IPS-20b (cell line): ENCODE data around the gene RPS15.

ENCODE experiments used
- H3K27ac ChIP-seq: one replicate; pipeline ENCODE4 v1.5.1; 2013; ENCODE audit warnings: low read length
- H3K27me3 ChIP-seq: 2 replicates; pipeline ENCODE4 v1.6.1; 2013; ENCODE audit warnings: mild to moderate bottlenecking, low read length, inconsistent platforms; ENCODE audit not compliant: insufficient read depth
- H3K36me3 ChIP-seq: 2 replicates; pipeline ENCODE4 v1.6.1; 2013; ENCODE audit warnings: low read depth, mild to moderate bottlenecking, inconsistent platforms, low read length, moderate library complexity; ENCODE audit not compliant: insufficient read depth
- H3K4me1 ChIP-seq: 2 replicates; pipeline ENCODE4 v1.6.1; 2013; ENCODE audit warnings: mild to moderate bottlenecking, control low read depth, inconsistent platforms, low read length, moderate library complexity; ENCODE audit not compliant: insufficient read depth
- H3K4me3 ChIP-seq: 2 replicates; pipeline ENCODE4 v1.5.1; 2013; ENCODE audit warnings: mild to moderate bottlenecking, low read length, inconsistent platforms
- H3K9ac ChIP-seq: 2 replicates; pipeline ENCODE4 v1.6.1; 2013; ENCODE audit warnings: low read depth, mild to moderate bottlenecking, inconsistent platforms, low read length, moderate library complexity
- H3K9me3 ChIP-seq: 2 replicates; pipeline ENCODE4 v1.6.1; 2013; ENCODE audit warnings: mild to moderate bottlenecking, low read depth, low read length, inconsistent platforms; ENCODE audit not compliant: insufficient read depth

RPS15 gene

DNA sequence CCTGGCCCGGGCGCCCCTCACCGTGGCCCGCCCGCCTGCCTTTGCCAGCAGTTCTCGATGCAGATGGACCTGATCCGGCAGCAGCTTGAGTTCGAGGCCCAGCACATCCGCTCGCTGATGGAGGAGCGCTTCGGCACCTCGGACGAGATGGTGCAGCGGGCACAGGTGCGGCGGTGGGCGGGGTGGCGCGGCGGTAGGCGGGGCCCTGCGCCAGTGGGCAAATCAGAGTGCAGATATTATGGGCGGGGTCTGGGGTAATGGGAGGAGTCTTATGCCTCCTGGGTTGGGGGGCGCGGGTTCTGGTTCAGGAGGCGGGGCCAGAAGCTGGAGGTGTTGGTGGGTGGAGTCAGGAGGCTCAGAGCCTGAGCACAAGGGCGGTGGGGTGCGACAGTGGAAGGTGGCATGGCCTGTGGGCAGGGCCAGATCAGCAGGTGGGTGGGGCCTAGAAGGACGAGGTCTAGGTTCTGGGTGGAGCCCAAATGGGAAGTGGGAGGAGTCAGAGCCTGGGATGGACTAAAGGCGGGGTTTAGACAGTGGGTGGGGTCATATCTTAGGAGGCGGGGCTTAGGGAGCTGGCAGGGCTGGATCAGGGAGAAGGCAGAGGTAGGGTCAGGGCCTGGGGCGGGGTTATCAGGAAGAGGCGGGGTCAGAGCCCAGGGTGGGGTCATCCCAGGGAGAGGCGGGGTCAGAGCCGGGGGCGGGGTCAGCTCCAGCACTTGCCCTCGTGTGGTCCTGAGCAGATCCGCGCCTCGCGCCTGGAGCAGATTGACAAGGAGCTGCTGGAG is 17.3 kb downstream of the RPS15 start:
- no peaks in the 10 kb centered on the region; the same call in 1 of the 2 replicates for H3K4me1 ChIP-seq
- H3K36me3 ChIP-seq: no peaks in the 10 kb centered on the region
- H3K27ac ChIP-seq: no peak overlapping the region
- no peak overlapping the region for H3K9ac ChIP-seq
- H3K27me3 ChIP-seq: peaks cover 96% of the 10 kb centered on the region
- no peaks in the 10 kb centered on the region for H3K9me3 ChIP-seq
- peak overlapping the region; percentile 33; the same call in 1 of the 2 replicates for H3K4me3 ChIP-seq

DNA sequence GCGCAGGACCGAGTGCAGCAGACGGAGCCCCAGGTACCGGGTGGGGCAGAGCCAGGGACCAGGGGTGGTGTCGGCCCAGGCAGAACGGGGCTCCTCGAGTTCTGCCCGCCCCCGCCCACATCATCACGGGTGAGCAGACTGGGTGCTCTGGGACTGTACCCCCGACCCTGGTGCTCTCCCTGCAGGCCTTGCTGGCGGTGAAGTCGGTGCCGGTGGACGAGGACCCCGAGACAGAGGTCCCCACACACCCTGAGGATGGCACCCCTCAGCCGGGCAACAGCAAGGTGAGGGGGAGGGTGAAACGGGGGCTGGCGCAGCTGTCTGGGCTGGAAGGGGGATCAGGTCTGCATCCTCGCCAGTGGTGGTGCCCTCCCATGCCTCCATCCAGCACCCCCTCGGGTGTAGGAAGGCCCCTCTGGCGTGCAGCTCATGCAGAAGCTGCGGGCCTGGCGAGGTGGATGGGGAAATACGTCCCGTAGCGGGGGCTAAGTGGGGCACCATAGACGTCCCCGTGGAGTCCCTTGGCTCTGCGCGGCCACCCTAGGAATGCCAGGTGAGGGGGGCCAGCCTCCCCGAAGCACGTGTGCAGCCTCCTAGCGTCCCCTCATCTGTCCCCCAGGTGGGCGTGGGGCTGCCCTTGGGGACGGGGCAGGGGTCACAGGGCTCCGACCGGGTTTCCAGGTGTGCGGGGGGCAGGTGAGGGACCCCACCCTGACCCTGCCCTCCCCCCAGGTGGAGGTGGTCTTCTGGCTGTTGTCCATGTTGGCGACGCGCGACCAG is 18.1 kb downstream of the RPS15 start:
- H3K27ac ChIP-seq: no peak overlapping the region
- H3K27me3 ChIP-seq: peaks cover 88% of the 10 kb centered on the region
- H3K36me3 ChIP-seq: no peaks in the 10 kb centered on the region
- no peak overlapping the region for H3K9ac ChIP-seq
- H3K9me3 ChIP-seq: no peaks in the 10 kb centered on the region
- H3K4me3 ChIP-seq: no peak overlapping the region
- no peaks in the 10 kb centered on the region; the same call in 1 of the 2 replicates for H3K4me1 ChIP-seq

DNA sequence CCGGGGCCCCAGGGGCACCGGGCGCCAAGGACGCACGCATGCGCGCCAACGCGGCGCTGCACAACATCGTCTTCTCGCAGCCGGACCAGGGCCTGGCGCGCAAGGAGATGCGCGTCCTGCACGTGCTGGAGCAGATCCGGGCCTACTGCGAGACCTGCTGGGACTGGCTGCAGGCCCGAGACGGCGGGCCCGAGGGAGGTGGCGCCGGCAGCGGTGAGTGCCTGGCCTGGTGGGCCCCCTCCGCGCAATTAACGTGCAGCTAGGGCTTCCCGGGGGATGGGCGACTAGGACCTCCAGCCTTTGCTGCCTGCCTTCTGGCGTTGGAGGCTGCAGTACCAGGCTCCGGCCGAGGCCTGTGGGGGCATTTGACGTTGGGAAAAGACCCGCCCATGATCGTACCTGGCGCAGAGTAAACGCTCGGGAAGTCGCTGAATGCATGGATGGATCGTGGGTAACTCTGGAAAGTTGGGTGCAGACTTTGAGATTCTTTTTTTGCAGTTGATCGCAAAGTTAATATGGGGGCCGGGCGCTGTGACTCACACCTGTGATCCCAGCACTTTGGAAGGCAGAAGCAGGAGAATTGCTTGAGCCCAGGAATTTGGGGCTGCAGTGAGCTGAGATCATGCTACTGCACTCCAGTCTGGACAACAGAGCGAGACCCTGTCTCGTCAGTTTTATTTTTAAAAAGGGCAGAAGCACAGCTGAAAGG is 19.0 kb downstream of the RPS15 start:
- H3K9ac ChIP-seq: no peak overlapping the region
- no peak overlapping the region for H3K4me3 ChIP-seq
- H3K27me3 ChIP-seq: peaks cover 80% of the 10 kb centered on the region
- no peaks in the 10 kb centered on the region for H3K9me3 ChIP-seq
- H3K4me1 ChIP-seq: no peaks in the 10 kb centered on the region; the same call in 1 of the 2 replicates
- H3K27ac ChIP-seq: no peak overlapping the region
- H3K36me3 ChIP-seq: no peaks in the 10 kb centered on the region

DNA sequence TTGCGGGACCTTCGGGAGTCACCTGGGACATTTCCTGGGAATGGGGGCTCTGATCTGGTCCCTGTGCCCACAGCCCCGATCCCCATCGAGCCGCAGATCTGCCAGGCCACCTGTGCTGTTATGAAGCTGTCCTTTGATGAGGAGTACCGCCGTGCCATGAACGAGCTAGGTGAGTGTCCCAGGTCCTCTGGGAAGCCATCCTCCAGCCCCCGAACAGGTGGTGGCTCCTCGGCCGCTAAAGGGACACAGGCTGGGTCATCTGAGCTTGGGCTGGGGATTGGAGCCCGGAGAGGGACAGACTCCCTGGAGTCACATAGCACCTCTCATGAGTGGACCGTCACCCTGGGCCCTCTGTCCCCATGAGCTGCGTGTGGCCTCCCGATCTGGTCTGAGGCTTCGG is 19.7 kb downstream of the RPS15 start:
- no peaks in the 10 kb centered on the region for H3K4me1 ChIP-seq
- no peaks in the 10 kb centered on the region for H3K36me3 ChIP-seq
- no peaks in the 10 kb centered on the region for H3K9me3 ChIP-seq
- peaks cover 73% of the 10 kb centered on the region for H3K27me3 ChIP-seq
- H3K9ac ChIP-seq: no peak overlapping the region
- no peak overlapping the region for H3K27ac ChIP-seq
- no peak overlapping the region for H3K4me3 ChIP-seq

DNA sequence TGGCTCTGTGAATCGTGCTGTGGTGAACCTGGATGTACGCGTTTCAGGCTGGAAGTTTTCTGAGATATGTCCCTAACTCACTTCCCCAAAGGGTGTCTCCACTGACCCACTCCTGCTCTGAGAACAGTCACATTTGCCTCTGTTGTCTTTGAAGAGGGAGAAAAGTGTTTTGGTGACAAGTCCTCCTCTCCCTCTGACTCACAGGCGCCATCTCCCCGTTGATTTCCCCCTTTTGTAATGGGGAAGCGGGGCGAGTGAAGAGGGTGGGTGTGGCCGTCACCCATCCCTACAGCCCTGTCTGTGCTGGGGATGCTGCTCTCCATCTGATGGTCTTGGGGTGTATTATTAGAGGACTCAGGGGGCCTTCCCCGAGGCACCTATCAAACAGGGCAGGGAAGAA is 21.3 kb downstream of the RPS15 start:
- H3K9ac ChIP-seq: no peak overlapping the region
- no peaks in the 10 kb centered on the region for H3K9me3 ChIP-seq
- H3K4me3 ChIP-seq: no peak overlapping the region
- no peak overlapping the region for H3K27ac ChIP-seq
- H3K4me1 ChIP-seq: no peaks in the 10 kb centered on the region
- H3K36me3 ChIP-seq: no peaks in the 10 kb centered on the region
- peaks cover 72% of the 10 kb centered on the region for H3K27me3 ChIP-seq

DNA sequence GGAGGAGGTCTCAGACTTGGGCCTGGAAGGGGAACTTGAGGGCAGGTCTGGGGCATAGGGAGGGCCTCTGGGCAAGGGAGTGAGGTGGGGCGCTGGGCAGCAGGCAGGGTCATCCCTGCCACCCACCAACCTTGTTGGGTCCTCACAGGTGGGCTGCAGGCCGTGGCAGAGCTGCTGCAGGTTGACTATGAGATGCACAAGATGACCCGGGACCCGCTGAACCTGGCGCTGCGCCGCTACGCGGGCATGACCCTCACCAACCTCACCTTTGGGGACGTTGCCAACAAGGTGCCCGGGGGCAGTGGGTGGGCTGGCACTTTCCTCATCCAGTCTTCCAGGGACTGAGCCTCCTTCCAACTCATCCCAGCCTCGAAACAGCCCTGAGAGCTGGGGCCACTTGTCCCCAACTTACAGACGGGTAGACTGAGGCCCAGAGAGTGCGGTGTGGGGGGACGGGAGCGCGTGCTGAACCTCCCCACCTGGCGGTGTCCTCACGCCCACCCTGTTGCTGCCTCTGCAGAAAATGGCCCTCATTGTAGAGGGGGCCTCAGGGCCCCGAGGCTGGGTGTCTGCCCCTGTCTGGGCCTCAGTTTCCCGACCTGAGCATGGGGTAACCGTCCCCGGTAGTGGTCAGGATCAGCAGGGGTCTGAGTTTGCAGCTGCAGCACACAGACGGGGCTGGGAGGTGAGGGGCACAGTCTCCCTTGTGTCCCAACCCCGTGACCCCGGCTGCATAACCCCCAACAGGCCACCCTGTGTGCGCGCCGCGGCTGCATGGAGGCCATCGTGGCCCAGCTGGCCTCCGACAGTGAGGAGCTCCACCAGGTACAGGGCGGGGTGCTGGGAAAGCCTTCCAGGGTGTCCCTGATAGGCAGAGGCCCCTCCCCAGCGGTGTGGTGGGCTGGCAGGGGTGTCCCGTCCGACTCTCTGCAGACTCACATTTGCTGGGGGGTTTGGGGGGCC is 22.1 kb downstream of the RPS15 start:
- no peak overlapping the region for H3K9ac ChIP-seq
- H3K27ac ChIP-seq: no peak overlapping the region
- H3K4me1 ChIP-seq: no peaks in the 10 kb centered on the region
- no peaks in the 10 kb centered on the region for H3K36me3 ChIP-seq
- H3K4me3 ChIP-seq: no peak overlapping the region
- H3K27me3 ChIP-seq: peaks cover 74% of the 10 kb centered on the region
- no peaks in the 10 kb centered on the region for H3K9me3 ChIP-seq

DNA sequence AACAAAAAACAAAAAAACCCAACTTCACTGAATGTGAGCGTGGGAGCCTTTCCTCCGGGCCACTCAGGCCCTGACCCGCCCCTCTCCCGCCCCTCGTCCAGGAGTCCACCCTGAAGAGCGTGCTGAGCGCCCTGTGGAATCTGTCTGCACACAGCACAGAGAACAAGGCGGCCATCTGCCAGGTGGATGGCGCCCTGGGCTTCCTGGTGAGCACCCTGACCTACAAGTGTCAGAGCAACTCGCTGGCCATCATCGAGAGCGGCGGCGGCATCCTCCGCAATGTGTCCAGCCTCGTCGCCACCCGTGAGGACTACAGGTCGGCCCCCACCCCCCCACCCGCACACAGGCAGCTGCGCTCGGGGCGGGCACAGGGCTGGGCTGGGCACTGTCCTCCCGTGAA is 23.7 kb downstream of the RPS15 start:
- H3K36me3 ChIP-seq: no peaks in the 10 kb centered on the region
- peaks cover 74% of the 10 kb centered on the region for H3K27me3 ChIP-seq
- H3K9ac ChIP-seq: no peak overlapping the region
- no peak overlapping the region for H3K4me3 ChIP-seq
- no peaks in the 10 kb centered on the region for H3K4me1 ChIP-seq
- no peaks in the 10 kb centered on the region for H3K9me3 ChIP-seq
- H3K27ac ChIP-seq: no peak overlapping the region

DNA sequence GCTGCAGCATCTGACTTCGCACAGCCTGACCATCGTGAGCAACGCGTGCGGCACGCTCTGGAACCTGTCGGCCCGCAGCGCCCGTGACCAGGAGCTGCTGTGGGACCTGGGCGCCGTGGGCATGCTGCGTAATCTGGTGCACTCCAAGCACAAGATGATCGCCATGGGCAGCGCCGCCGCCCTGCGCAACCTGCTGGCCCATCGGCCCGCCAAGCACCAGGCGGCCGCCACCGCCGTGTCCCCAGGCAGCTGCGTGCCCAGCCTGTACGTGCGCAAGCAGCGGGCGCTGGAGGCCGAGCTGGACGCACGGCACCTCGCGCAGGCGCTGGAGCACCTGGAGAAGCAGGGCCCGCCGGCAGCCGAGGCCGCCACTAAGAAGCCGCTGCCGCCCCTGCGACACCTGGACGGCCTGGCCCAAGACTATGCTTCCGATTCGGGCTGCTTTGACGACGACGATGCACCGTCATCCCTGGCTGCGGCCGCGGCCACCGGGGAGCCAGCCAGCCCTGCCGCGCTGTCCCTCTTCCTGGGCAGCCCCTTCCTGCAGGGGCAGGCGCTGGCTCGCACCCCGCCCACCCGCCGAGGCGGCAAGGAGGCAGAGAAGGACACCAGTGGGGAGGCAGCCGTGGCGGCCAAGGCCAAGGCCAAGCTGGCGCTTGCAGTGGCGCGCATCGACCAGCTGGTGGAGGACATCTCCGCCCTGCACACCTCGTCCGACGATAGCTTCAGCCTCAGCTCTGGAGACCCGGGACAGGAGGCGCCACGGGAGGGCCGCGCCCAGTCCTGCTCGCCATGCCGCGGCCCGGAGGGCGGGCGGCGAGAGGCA is 27.2 kb downstream of the RPS15 start:
- Histone ChIP-seq H3K27ac (no peak overlapping the region), H3K4me3 (no peak overlapping the region; the same call in 1 of the 2 replicates), H3K9me3 (no peaks in the 10 kb centered on the region), H3K27me3 (peaks cover 74% of the 10 kb centered on the region), H3K4me1 (no peaks in the 10 kb centered on the region), H3K9ac (no peak overlapping the region), H3K36me3 (no peaks in the 10 kb centered on the region)

DNA sequence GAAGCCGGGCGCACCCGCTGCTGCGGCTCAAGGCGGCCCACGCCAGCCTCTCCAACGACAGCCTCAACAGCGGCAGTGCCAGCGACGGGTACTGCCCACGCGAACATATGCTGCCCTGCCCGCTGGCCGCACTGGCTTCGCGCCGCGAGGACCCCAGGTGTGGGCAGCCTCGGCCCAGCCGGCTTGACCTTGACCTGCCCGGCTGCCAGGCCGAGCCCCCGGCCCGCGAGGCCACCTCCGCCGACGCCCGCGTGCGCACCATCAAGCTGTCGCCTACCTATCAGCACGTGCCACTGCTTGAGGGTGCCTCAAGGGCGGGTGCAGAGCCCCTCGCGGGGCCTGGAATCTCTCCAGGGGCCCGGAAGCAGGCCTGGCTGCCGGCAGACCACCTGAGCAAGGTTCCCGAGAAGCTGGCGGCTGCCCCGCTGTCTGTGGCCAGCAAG is 27.8 kb downstream of the RPS15 start:
- Histone ChIP-seq H3K27ac (no peak overlapping the region), H3K36me3 (no peaks in the 10 kb centered on the region), H3K9me3 (no peaks in the 10 kb centered on the region), H3K27me3 (peaks cover 81% of the 10 kb centered on the region), H3K4me3 (no peak overlapping the region), H3K4me1 (no peaks in the 10 kb centered on the region), H3K9ac (no peak overlapping the region)

DNA sequence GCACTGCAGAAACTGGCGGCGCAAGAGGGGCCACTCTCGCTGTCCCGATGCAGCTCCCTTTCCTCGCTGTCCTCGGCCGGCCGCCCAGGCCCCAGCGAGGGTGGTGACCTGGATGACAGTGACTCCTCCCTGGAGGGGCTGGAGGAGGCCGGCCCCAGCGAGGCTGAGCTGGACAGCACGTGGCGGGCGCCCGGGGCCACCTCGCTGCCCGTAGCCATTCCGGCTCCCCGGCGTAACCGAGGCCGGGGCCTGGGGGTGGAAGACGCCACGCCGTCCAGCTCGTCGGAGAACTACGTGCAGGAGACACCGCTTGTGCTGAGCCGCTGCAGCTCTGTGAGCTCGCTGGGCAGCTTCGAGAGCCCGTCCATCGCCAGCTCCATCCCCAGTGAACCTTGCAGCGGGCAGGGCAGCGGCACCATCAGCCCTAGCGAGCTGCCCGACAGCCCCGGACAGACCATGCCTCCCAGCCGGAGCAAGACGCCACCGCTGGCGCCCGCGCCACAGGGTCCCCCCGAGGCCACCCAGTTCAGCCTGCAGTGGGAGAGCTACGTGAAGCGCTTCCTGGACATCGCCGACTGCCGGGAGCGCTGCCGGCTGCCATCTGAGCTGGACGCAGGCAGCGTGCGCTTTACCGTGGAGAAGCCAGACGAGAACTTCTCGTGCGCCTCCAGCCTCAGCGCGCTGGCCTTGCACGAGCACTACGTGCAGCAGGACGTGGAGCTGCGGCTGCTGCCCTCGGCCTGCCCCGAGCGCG is 28.4 kb downstream of the RPS15 start:
- Histone ChIP-seq H3K27me3 (peaks cover 87% of the 10 kb centered on the region), H3K9me3 (no peaks in the 10 kb centered on the region), H3K9ac (no peak overlapping the region), H3K27ac (no peak overlapping the region), H3K36me3 (no peaks in the 10 kb centered on the region), H3K4me1 (no peaks in the 10 kb centered on the region), H3K4me3 (no peak overlapping the region; the same call in 1 of the 2 replicates)
